Measurements from ENCODE around the gene FCGR3A. TPM values are rescaled to one million over a fixed set of nuclear protein-coding genes. Genes with fewer than 3 reads are reported as not detected.
"Not testable (repeated sequence)": the region's sequence is repeated elsewhere in the genome, so short reads cannot be mapped to it uniquely, and the experiment has no call there.

The FCGR3A gene
- total and polyA plus RNA-seq, 2 of the 8 experiments (the other 6 are each of a cell fraction or from before 2014, with no cell fraction given): not detected

DNA sequence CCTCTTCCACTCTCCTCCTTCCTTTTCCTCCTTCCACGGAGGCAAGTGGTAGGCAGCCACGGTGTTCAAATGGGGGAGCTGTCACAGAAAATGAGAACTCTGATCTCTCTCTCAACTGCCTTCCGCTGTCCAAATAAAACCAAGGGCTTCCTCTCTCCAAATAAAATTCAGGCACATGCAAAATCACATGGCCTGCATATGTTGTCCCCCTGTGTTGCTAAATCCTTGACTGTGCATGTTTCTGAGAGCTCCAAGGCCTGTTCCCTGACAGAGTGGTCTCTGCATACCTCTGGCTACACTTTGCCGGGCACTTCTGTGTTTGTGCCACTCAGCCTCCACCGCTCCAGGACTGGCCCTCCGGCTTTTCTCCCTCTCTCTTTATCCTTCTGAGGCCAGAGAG lies 39.0 kb upstream of the FCGR3A start:
- H3K27me3 ChIP-seq (replicated peaks in 1 of 4; ENCODE audit: control insufficient read depth in 3 of 4, extremely low read depth in 1 of 4, insufficient read depth in 3 of 4, low read length in 3 of 4); H4K91ac ChIP-seq (replicated peaks; ENCODE audit: insufficient read length, low read length); H3K9me3 ChIP-seq (ENCODE audit: insufficient read depth in 2 of 2, low read depth in 1 of 2, low read length in 1 of 2); H3K23me2 ChIP-seq (ENCODE audit: low read depth, low read length); POLR2A ChIA-PET (ENCODE audit: partially characterized antibody); H3K56ac ChIP-seq (replicated peaks; ENCODE audit: insufficient read length, low read depth, low read length); H3K4me1 ChIP-seq (replicated peaks in 1 of 4; ENCODE audit: control insufficient read depth in 3 of 4, insufficient read depth in 4 of 4, low read length in 3 of 4); H3K4ac ChIP-seq (replicated peaks; ENCODE audit: insufficient read length, low read depth, low read length); H3K23ac ChIP-seq (ENCODE audit: insufficient read length); H3K79me2 ChIP-seq (ENCODE audit: control insufficient read depth in 1 of 2, insufficient read depth in 2 of 2, low read length in 2 of 2); DNase-seq (ENCODE audit: low read depth in 1 of 2, low spot score in 2 of 2); H2BK20ac ChIP-seq (ENCODE audit: low read length); H3K27ac ChIP-seq (ENCODE audit: low read depth, low read length); H4K8ac ChIP-seq (ENCODE audit: extremely low read depth, insufficient read depth, low read length); H2AFZ ChIP-seq (ENCODE audit: low read length); H3K4me2 ChIP-seq (ENCODE audit: insufficient read depth in 1 of 2, low read depth in 2 of 2, low read length in 2 of 2); FAIRE-seq; H3K79me1 ChIP-seq (ENCODE audit: low read depth, low read length); H4K20me1 ChIP-seq (replicated peaks in 1 of 2; ENCODE audit: control insufficient read depth in 1 of 2, insufficient read depth in 2 of 2, low read length in 2 of 2); H2BK12ac ChIP-seq (ENCODE audit: low read depth, low read length); H2BK5ac ChIP-seq (ENCODE audit: low read depth, low read length); H3K14ac ChIP-seq (ENCODE audit: insufficient read length); H2BK120ac ChIP-seq (replicated peaks; ENCODE audit: low read depth, low read length); H3K9ac ChIP-seq (replicated peaks in 1 of 4; ENCODE audit: extremely low read depth in 1 of 4, low read depth in 3 of 4, low read length in 3 of 4); H2AK5ac ChIP-seq (ENCODE audit: low read depth, low read length); H3K36me3 ChIP-seq (ENCODE audit: control insufficient read depth in 2 of 4, insufficient read depth in 4 of 4, low read length in 3 of 4); CTCF ChIA-PET (ENCODE audit: partially characterized antibody); H4K5ac ChIP-seq (ENCODE audit: insufficient read length, low read depth, low read length); H3K18ac ChIP-seq (ENCODE audit: extremely low read depth, low read length); H3K4me3 ChIP-seq (ENCODE audit: extremely low read depth in 1 of 4, insufficient read depth in 2 of 4, low read depth in 3 of 4, low read length in 4 of 4); H2BK15ac ChIP-seq (ENCODE audit: low read length): not testable (repeated sequence)
- no CpG with 5 or more reads among the region's 6 CpGs for WGBS, 2 experiments (ENCODE audit: extremely low coverage in 1 of 2, insufficient coverage in 1 of 2, insufficient read length in 1 of 2, insufficient replicate concordance in 2 of 2, low coverage in 1 of 2, low lambda C conversion rate in 2 of 2, missing lambda C conversion rate in 1 of 2)

- H4K5ac ChIP-seq (ENCODE audit: insufficient read length, low read depth, low read length); H3K27ac ChIP-seq (ENCODE audit: low read depth, low read length); CTCF ChIA-PET (ENCODE audit: partially characterized antibody); H2BK5ac ChIP-seq (ENCODE audit: low read depth, low read length); H2AFZ ChIP-seq (ENCODE audit: low read length); H2BK20ac ChIP-seq (ENCODE audit: low read length); H3K79me2 ChIP-seq (ENCODE audit: control insufficient read depth in 1 of 2, insufficient read depth in 2 of 2, low read length in 2 of 2); H2AK5ac ChIP-seq (ENCODE audit: low read depth, low read length); H3K18ac ChIP-seq (ENCODE audit: extremely low read depth, low read length); H4K91ac ChIP-seq (replicated peaks; ENCODE audit: insufficient read length, low read length); H3K27me3 ChIP-seq (replicated peaks in 1 of 4; ENCODE audit: control insufficient read depth in 3 of 4, extremely low read depth in 1 of 4, insufficient read depth in 3 of 4, low read length in 3 of 4); H3K36me3 ChIP-seq (ENCODE audit: control insufficient read depth in 2 of 4, insufficient read depth in 4 of 4, low read length in 3 of 4); H3K23ac ChIP-seq (ENCODE audit: insufficient read length); H3K14ac ChIP-seq (ENCODE audit: insufficient read length); H2BK15ac ChIP-seq (ENCODE audit: low read length); H3K4me2 ChIP-seq (ENCODE audit: insufficient read depth in 1 of 2, low read depth in 2 of 2, low read length in 2 of 2); H3K79me1 ChIP-seq (ENCODE audit: low read depth, low read length); FAIRE-seq; H3K23me2 ChIP-seq (ENCODE audit: low read depth, low read length); H3K4ac ChIP-seq (replicated peaks; ENCODE audit: insufficient read length, low read depth, low read length); H3K4me1 ChIP-seq (replicated peaks in 1 of 4; ENCODE audit: control insufficient read depth in 3 of 4, insufficient read depth in 4 of 4, low read length in 3 of 4); H2BK12ac ChIP-seq (ENCODE audit: low read depth, low read length); H4K8ac ChIP-seq (ENCODE audit: extremely low read depth, insufficient read depth, low read length); POLR2A ChIA-PET (ENCODE audit: partially characterized antibody); H3K56ac ChIP-seq (replicated peaks; ENCODE audit: insufficient read length, low read depth, low read length); DNase-seq (ENCODE audit: low read depth in 1 of 2, low spot score in 2 of 2); H3K4me3 ChIP-seq (ENCODE audit: extremely low read depth in 1 of 4, insufficient read depth in 2 of 4, low read depth in 3 of 4, low read length in 4 of 4); H2BK120ac ChIP-seq (replicated peaks; ENCODE audit: low read depth, low read length); H3K9me3 ChIP-seq (ENCODE audit: insufficient read depth in 2 of 2, low read depth in 1 of 2, low read length in 1 of 2); H4K20me1 ChIP-seq (replicated peaks in 1 of 2; ENCODE audit: control insufficient read depth in 1 of 2, insufficient read depth in 2 of 2, low read length in 2 of 2); H3K9ac ChIP-seq (replicated peaks in 1 of 4; ENCODE audit: extremely low read depth in 1 of 4, low read depth in 3 of 4, low read length in 3 of 4): not testable (repeated sequence)
- WGBS, 2 experiments (ENCODE audit: extremely low coverage in 1 of 2, insufficient coverage in 1 of 2, insufficient read length in 1 of 2, insufficient replicate concordance in 2 of 2, low coverage in 1 of 2, low lambda C conversion rate in 2 of 2, missing lambda C conversion rate in 1 of 2): no CpG with 5 or more reads among the region's 4 CpGs
Observed at GRCh38 chr1:161582882-161583281, 33.3 kb upstream of the FCGR3A start.

Measured in H1 (cell line).